ENCODE measurements around the gene NT5C3A.

Gene NT5C3A

GRCh38 chr7:33072471-33072870 is 9.9 kb upstream of the NT5C3A start:
- no peak for DNase-seq
- intact Hi-C loops (cut with DNase I; ENCODE audit: low total_unique reads), result no loop called here
- TF ChIP-seq CTCF (IDR thresholded peaks at IDR 0.05), result no peak
- Histone ChIP-seq H3K27ac (no peak overlapping the region), H3K36me3 (no peaks in the 10 kb centered on the region), H3K27me3 (peaks cover 0 to 3% of the 10 kb centered on the region in 2 donors), H3K4me3 (no peak overlapping the region), H3K4me1 (peaks cover 0 to 10% (median 0%) of the 10 kb centered on the region in 4 donors), H3K9me3 (peaks cover 0 to 8% (median 0%) of the 10 kb centered on the region in 3 donors)

GRCh38 chr7:33070831-33071230 is 8.3 kb upstream of the NT5C3A start:
- intact Hi-C loops (cut with DNase I; ENCODE audit: low total_unique reads), result no loop called here
- TF ChIP-seq CTCF (IDR thresholded peaks at IDR 0.05), result no peak
- Histone ChIP-seq H3K27ac (no peak overlapping the region), H3K4me3 (no peak overlapping the region), H3K27me3 (no peaks in the 10 kb centered on the region), H3K9me3 (peaks cover 0 to 15% (median 5%) of the 10 kb centered on the region in 3 donors), H3K36me3 (no peaks in the 10 kb centered on the region), H3K4me1 (peaks cover 0 to 10% (median 0%) of the 10 kb centered on the region in 4 donors)
- DNase-seq, result no peak

GRCh38 chr7:33070277-33070676 is 7.7 kb upstream of the NT5C3A start:
- H3K36me3 ChIP-seq, result no peaks in the 10 kb centered on the region
- intact Hi-C loops (cut with DNase I; ENCODE audit: low total_unique reads), result no loop called here

GRCh38 chr7:33067921-33068320 is 5.3 kb upstream of the NT5C3A start:
- no peak for DNase-seq
- H3K4me3 ChIP-seq, result no peak overlapping the region
- H3K4me1 ChIP-seq, result peaks cover 0 to 14% (median 3%) of the 10 kb centered on the region in 4 donors
- H3K9me3 ChIP-seq, result peaks cover 0 to 16% (median 8%) of the 10 kb centered on the region in 3 donors
- intact Hi-C loops (cut with DNase I; ENCODE audit: low total_unique reads), result loop anchor here (5.0 to 10.0 kb wide), 2 partner anchors 39 to 573 kb away; partner anchors contain the start of genes AVL9, LSM5 and RP9
- no peaks in the 10 kb centered on the region for H3K27me3 ChIP-seq
- no peak for TF ChIP-seq CTCF (IDR thresholded peaks at IDR 0.05)
- no peak overlapping the region for H3K27ac ChIP-seq
- no peaks in the 10 kb centered on the region for H3K36me3 ChIP-seq

More at GRCh38 chr7:33070277-33070676, 7.7 kb upstream of the NT5C3A start:
- Histone ChIP-seq H3K4me3 (no peak overlapping the region), H3K27me3 (no peaks in the 10 kb centered on the region), H3K4me1 (peaks cover 0 to 10% (median 0%) of the 10 kb centered on the region in 4 donors), H3K27ac (no peak overlapping the region), H3K9me3 (peaks cover 0 to 16% (median 5%) of the 10 kb centered on the region in 3 donors)
- no peak for DNase-seq
- TF ChIP-seq CTCF (IDR thresholded peaks at IDR 0.05), result no peak

GRCh38 chr7:33066771-33067170 is 4.2 kb upstream of the NT5C3A start:
- Histone ChIP-seq H3K9me3 (peaks cover 0 to 16% (median 8%) of the 10 kb centered on the region in 3 donors), H3K4me1 (peaks cover 0 to 6% (median 2%) of the 10 kb centered on the region in 4 donors), H3K36me3 (no peaks in the 10 kb centered on the region), H3K4me3 (no peak overlapping the region), H3K27ac (no peak overlapping the region), H3K27me3 (no peaks in the 10 kb centered on the region)
- DNase-seq, result no peak
- no peak for TF ChIP-seq CTCF (IDR thresholded peaks at IDR 0.05)
- intact Hi-C loops (cut with DNase I; ENCODE audit: low total_unique reads), result loop anchor here (5.0 to 10.0 kb wide), 2 partner anchors 41 to 572 kb away; partner anchors contain the start of genes AVL9, LSM5 and RP9
